Measurements from ENCODE around the gene COG5. TPM values are rescaled to one million over a fixed set of nuclear protein-coding genes. Genes with fewer than 3 reads are reported as not detected.

COG5 gene
- total and polyA plus RNA-seq, 12 donors, result 4.4 to 43.8 (median 32.8) TPM

DNA sequence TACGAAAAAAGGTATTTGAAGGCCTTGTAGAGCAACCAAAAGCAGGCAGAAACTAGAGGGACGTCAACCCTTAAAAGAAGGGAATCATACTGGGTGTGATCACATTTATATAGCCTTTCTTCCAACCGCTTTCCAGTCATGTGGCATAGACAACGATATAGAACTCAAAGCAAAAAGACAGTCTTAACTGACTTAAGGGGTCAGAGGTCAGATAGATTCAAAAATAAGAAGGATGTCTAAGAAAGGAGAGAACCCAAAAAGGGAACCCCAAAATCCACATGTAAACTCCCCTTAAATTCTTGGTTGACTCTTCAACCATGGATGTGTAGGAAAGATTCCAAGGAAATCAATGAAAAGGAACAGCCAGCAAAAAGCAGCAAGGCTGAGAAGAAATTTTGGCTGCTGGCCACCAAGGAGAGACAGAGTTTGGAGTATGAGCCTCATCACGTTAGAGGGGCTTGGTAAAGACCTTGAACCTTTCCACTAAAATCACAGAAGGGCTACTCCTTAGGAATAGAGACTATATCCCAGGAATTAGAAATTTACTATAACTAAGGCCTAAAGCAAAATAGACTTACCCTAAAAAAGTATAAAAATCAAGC lies 24.9 kb upstream of the COG5 start:
- Histone ChIP-seq H3K36me3 (replicated peaks in 1 of 2) (peaks cover 0 to 6% of the 10 kb centered on the region in 2 donors), H3K4me3 (no peak overlapping the region), H3K4me1 (replicated peaks in 1 of 2) (no peaks in the 10 kb centered on the region), H3K9me3 (replicated peaks in 1 of 3) (no peaks in the 10 kb centered on the region), H3K27ac (no peak overlapping the region), H3K27me3 (no peaks in the 10 kb centered on the region)
- intact Hi-C loops (cut with DNase I), result no loop called here
- no peak for TF ChIP-seq POLR2A (IDR thresholded peaks at IDR 0.05)
- TF ChIP-seq, protein P1, sequence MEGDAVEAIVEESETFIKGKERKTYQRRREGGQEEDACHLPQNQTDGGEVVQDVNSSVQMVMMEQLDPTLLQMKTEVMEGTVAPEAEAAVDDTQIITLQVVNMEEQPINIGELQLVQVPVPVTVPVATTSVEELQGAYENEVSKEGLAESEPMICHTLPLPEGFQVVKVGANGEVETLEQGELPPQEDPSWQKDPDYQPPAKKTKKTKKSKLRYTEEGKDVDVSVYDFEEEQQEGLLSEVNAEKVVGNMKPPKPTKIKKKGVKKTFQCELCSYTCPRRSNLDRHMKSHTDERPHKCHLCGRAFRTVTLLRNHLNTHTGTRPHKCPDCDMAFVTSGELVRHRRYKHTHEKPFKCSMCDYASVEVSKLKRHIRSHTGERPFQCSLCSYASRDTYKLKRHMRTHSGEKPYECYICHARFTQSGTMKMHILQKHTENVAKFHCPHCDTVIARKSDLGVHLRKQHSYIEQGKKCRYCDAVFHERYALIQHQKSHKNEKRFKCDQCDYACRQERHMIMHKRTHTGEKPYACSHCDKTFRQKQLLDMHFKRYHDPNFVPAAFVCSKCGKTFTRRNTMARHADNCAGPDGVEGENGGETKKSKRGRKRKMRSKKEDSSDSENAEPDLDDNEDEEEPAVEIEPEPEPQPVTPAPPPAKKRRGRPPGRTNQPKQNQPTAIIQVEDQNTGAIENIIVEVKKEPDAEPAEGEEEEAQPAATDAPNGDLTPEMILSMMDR (IDR thresholded peaks at IDR 0.05), result no peak
- no peak for DNase-seq
- 85 to 93% (median 88%) methylated on average over 5 of the region's 5 CpGs for WGBS, 4 donors

DNA sequence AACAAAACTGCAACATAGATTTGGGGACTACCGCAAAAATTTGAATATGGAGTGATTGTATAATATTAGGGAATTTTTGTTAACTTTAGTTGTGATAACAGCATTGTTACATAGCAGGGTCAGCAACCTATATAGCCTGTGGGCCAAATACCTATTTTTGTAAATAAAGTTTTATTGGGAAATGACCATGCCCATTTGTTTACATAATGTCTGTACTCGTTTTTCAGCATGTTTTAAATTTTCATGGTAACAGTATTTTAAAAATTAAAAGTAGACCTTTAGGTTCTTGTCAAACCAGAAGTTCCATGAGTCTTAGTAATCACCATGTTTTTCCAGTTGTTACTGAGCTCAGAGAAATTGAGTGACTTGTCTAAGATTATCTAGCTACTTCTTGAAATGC lies 21.0 kb upstream of the COG5 start:
- intact Hi-C loops (cut with DNase I), result no loop called here
- Histone ChIP-seq H3K4me3 (no peak overlapping the region), H3K9me3 (replicated peaks in 1 of 3) (no peaks in the 10 kb centered on the region), H3K36me3 (replicated peaks in 1 of 2) (peaks cover 0 to 6% of the 10 kb centered on the region in 2 donors), H3K27ac (no peak overlapping the region), H3K4me1 (replicated peaks in 1 of 2) (peaks cover 0 to 6% of the 10 kb centered on the region in 2 donors), H3K27me3 (no peaks in the 10 kb centered on the region)
- DNase-seq, result no peak
- TF ChIP-seq, protein P1 (IDR thresholded peaks at IDR 0.05), result no peak
- TF ChIP-seq POLR2A (IDR thresholded peaks at IDR 0.05), result no peak
- 81 to 88% (median 82%) methylated on average over 2 of the region's 2 CpGs for WGBS, 4 donors

DNA sequence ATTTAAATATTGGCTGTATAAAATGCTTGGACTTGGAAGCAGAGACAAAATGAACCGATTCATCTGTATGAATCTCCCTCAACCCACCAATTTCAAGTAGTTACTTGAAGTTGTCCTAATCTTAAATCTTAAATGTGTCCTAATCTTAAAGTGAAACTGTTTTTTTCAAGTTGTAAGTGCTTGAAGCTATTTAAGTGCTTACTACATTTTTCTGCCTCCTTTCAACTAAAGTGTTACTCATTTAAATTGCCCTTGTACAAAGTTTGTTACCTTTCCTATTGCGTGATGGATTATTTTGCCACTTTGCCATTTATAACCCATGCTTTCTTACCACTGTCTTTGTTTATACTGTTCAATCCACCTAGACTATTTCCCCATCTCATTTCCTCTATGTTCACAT lies 19.2 kb upstream of the COG5 start:
- TF ChIP-seq, protein P1 (IDR thresholded peaks at IDR 0.05), result no peak
- no peak for TF ChIP-seq POLR2A (IDR thresholded peaks at IDR 0.05)
- no peak for DNase-seq
- Histone ChIP-seq H3K9me3 (replicated peaks in 1 of 3) (no peaks in the 10 kb centered on the region), H3K4me3 (no peak overlapping the region), H3K36me3 (replicated peaks in 1 of 2) (peaks cover 0 to 6% of the 10 kb centered on the region in 2 donors), H3K4me1 (replicated peaks in 1 of 2) (peaks cover 0 to 10% of the 10 kb centered on the region in 2 donors), H3K27ac (no peak overlapping the region), H3K27me3 (no peaks in the 10 kb centered on the region)
- WGBS, 4 donors, result 84 to 94% (median 89%) methylated on average over 2 of the region's 2 CpGs
- intact Hi-C loops (cut with DNase I), result no loop called here

DNA sequence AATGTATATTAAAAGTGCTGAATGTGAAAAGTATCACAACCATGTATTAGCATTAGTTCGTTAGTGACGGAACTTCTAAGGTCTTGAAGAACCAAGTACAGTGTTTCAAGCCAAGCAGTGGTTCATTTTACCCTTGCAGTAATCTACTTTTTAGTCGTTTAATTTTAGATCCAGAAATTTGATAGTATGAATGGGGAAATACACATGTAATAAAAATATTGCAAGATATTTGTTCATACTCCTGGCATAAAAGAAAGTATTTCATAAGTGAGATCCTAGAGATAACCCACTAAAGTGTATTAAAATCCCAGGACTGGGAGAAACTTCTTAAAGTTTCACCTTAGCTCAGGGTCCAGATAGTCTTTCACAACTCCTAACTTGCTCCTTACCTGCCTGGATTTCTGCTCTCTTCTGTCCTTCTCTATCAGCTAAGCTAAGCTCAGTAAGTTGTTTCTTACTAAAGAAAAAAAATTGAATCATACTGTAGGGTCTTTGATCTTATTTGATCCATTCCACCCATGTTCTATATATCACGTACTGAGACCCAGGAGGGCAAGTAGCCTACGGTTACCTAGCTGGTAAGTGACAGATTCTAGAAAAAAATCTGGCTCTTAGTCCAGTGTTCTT lies 17.8 kb upstream of the COG5 start:
- Histone ChIP-seq H3K9me3 (replicated peaks in 1 of 3) (no peaks in the 10 kb centered on the region), H3K4me3 (peak overlapping the region in 1 of 4 donors; percentile 98), H3K27me3 (no peaks in the 10 kb centered on the region), H3K4me1 (replicated peaks in 1 of 2) (peaks cover 0 to 10% of the 10 kb centered on the region in 2 donors), H3K27ac (no peak overlapping the region), H3K36me3 (replicated peaks in 1 of 2) (peaks cover 0 to 6% of the 10 kb centered on the region in 2 donors)
- intact Hi-C loops (cut with DNase I), result no loop called here
- WGBS, 4 donors, result 63 to 72% (median 69%) methylated on average over 5 of the region's 5 CpGs
- no peak for TF ChIP-seq POLR2A (IDR thresholded peaks at IDR 0.05)
- no peak for DNase-seq

Measured in adrenal gland (tissue), 12 donors.